NCI-H1105 treated with DMSO at 0.1 percent for 48 hours (cell line): Measurements from ENCODE around the gene SLBP.

Source experiments
- DNase-seq: peaks from one replicate; lab custom pipeline; 2025; lab: John Stamatoyannopoulos, UW

SLBP gene

DNA sequence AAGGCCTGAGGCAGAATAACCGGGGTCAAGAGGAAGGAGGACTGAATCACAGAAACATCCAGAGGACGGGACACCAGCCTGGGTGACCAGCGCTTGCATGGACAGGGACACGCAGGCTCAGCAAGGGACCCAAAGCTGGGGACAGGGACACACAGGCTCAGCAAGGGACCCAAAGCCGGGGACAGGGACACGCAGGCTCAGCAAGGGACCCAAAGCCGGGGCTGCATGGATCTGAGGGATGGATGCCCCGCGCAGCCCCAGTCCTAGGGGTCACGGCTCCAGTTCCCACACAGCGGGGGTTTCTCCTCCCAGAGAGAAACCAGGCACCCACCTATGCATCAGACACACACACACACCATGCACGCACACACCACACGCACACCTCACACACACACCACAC lies 60.5 kb downstream of the SLBP start:
- no peak for DNase-seq

DNA sequence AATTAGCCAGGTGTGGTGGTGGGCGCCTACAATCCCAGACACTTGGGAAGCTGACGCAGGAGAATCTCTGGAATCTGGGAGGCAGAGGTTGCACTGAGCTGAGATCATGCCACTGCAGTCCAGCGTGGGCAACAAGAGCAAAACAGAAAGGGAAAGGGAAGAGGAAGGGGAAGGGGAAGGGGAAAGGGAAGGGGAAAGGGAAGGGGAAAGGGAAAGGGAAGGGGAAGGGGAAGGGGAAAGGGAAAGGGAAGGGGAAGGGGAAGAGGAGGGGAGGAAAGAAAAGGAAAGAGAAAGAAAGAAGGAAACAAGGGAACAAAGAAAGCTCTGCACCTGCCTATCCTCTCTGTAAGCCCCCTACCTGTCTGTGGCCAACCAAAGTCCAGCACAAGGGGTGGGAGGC lies 63.2 kb downstream of the SLBP start:
- no peak for DNase-seq

DNA sequence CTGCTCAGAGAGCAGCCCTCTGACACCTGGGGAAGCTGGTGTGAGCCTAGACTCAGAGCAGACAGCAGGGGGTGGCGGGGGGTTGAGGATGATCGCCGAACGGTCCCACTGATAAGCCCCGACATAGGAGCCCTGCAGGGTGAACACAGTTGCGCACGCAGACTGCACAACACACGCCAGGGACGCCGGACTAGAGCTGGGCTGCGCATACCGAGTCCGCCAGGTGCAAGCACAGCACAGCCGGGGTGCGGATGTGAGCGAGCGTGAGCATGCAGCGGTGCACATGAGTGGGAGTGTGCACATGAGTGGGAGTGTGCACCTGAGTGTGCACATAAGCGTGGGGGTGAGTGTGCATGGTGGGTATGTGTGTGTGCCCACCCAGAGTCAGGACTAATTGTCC lies 64.7 kb downstream of the SLBP start:
- DNase-seq = no peak

DNA sequence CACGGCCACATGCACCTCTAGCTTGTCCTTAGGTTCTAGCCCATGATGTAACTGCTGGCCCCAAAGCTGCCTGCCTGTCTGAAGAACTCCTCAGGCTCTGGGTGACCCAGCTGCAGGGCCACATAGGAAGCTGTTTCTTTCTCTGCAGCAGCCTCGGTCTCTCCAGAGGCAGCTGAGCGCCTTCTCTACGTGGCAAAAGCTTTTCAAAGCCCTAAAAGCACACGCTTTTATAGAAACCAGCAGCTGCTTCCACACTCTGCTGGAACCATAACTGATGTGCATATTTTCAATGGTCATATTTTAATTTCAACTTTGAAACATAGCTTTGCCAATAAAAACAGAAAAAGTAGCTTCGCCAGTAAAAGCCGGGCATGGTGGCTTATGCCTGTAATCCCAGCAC lies 65.4 kb downstream of the SLBP start:
- DNase-seq = no peak

DNA sequence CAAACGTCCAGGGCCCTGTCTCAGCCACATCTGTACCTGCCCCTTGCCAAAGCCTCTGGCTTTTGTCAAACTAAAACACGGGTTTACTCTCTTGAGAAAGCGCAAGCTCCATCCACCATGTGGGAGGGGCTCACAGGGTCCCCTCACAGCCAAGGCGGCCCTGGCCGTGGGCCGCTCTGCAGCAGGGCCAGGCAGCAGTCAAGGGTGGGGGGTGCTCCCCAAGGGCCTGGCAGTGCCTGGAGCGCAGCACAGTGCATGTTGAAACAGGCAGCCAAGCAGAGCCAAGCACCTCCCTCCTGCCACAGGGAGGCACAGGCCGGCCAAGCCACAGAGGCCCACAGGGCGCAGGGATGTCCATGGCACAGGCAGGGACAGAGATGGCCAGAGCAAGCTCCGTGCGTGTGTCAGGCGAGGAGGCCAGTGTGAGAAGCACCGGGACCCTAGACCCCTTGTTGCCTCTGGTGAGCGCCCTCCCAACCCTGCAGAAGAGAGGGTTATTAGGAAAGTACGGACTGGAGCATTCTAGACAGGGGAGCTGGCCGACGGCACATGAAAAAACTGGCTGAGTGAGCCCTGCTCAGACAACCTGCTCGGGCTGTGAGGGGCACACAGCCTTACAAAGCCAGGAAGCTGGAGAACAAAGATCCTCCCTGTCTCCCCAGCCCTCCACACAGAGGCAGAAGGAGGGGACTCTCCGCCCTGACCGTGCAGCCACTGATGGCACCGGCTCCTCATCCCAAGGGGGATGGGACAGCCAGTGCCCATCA lies 67.0 kb downstream of the SLBP start:
- no peak for DNase-seq

DNA sequence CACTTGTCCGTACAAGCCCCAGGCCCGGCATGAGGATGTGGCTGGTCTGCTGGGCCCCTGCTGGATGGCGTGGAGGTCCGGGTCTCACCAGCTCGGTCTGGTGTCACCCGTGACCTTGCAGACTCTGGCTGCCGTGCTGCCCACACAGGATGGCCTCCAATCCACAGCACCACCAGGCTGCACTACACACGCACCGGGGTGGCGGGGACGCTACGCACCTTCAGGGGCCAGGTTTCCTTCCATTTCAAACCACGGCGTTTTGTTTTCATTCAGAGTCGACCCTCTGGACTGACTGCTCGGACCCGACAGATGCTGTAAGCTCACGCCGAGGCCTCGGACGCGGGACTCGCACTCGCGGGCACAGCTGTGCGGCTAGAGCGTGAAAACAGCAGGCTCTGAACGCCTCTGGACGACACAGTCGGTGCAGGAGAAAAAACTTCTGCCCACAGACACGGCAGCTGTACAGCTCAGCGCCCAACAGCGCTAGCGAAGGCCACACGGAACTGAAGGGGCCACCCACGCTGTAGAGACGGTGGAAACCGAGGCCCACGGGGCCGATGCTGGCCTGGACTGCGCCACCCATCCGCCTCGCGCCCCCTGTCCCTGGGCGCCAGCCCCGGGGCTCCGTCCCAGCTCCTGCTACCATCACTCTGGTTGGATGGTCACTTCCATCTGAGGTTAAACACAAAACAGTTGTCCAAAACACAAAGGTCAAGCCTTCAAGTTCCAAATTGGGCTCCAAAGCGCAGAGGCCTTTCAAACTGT lies 68.0 kb downstream of the SLBP start:
- DNase-seq = no peak
